Liver (tissue), 9 donors: Measurements from ENCODE around the gene MGST3. TPM values are rescaled to one million over a fixed set of nuclear protein-coding genes. Genes with fewer than 3 reads are reported as not detected.

ENCODE experiments used
- DNase-seq: peaks from one replicate; pipeline ENCODE4 v3.0.0-alpha.2; 2017; ENCODE audit warnings: low spot score
- H3K27ac ChIP-seq, 2 donors: one replicate each; pipeline ENCODE4 v1.7.0; 2013; ENCODE audit warnings: inconsistent platforms in 2 of 2, low read length in 2 of 2, control low read depth in 1 of 2, low read depth in 1 of 2, mild to moderate bottlenecking in 1 of 2
- H3K27me3 ChIP-seq, 4 donors: one replicate each; pipeline versions ENCODE4 v1.6.1 to v1.7.0; 2013; ENCODE audit warnings: low read length in 3 of 4, inconsistent platforms in 1 of 4, mild to moderate bottlenecking in 1 of 4, moderate library complexity in 1 of 4; ENCODE audit not compliant: control insufficient read depth in 4 of 4, insufficient read depth in 4 of 4
- H3K36me3 ChIP-seq, 4 donors: one replicate each; pipeline versions ENCODE4 v1.6.1 to v1.7.0; 2013; ENCODE audit warnings: low read length in 3 of 4, mild to moderate bottlenecking in 3 of 4, low read depth in 1 of 4, moderate library complexity in 1 of 4; ENCODE audit not compliant: control insufficient read depth in 4 of 4, insufficient read depth in 3 of 4
- H3K4me1 ChIP-seq, 4 donors: one replicate each; pipeline versions ENCODE4 v1.6.1 to v1.7.0; 2013; ENCODE audit warnings: low read length in 3 of 4, mild to moderate bottlenecking in 3 of 4, moderate library complexity in 1 of 4; ENCODE audit not compliant: control insufficient read depth in 4 of 4, insufficient read depth in 4 of 4
- H3K4me3 ChIP-seq, 3 donors: one replicate each; pipeline versions ENCODE4 v1.6.1 to v1.7.0; 2013; ENCODE audit warnings: low read length in 3 of 3, control low read depth in 1 of 3, low read depth in 1 of 3, mild to moderate bottlenecking in 1 of 3
- H3K9ac ChIP-seq, 2 donors: one replicate each; pipeline ENCODE4 v1.7.0; 2013; ENCODE audit warnings: low read length in 2 of 2, mild to moderate bottlenecking in 2 of 2, moderate library complexity in 2 of 2, control low read depth in 1 of 2, low read depth in 1 of 2
- H3K9me3 ChIP-seq, 4 donors: one replicate each; pipeline versions ENCODE4 v1.6.1 to v1.7.0; 2013; ENCODE audit warnings: low read length in 3 of 4; ENCODE audit not compliant: control insufficient read depth in 4 of 4
- FOXA1 ChIP-seq: IDR thresholded peaks from 2 replicates; pipeline ENCODE4 v1.6.1; 2016; ENCODE audit warnings: antibody characterized with exemption
- FOXA2 ChIP-seq: IDR thresholded peaks from 2 replicates; pipeline ENCODE4 v1.6.1; 2016; ENCODE audit warnings: antibody characterized with exemption
- GABPA ChIP-seq, 2 donors: IDR thresholded peaks in 1 of 2; conservative IDR thresholded peaks in 1 of 2; 2 replicates each; pipeline ENCODE4 v1.6.1; 2016; ENCODE audit warnings: antibody characterized with exemption in 2 of 2, mild to moderate bottlenecking in 1 of 2, moderate library complexity in 1 of 2
- HNF4A ChIP-seq, 2 donors: conservative IDR thresholded peaks; 2 replicates each; pipeline ENCODE4 v1.6.1; 2016; ENCODE audit warnings: antibody characterized with exemption in 2 of 2, mild to moderate bottlenecking in 2 of 2
- JUND ChIP-seq, 2 donors: IDR thresholded peaks; 2 replicates each; pipeline ENCODE4 v1.6.1; 2016; ENCODE audit warnings: antibody characterized with exemption in 2 of 2
- MAX ChIP-seq: IDR thresholded peaks from 2 replicates; pipeline ENCODE4 v1.6.1; 2016; ENCODE audit warnings: antibody characterized with exemption
- NR2F2 ChIP-seq: IDR thresholded peaks from 2 replicates; pipeline ENCODE4 v1.6.1; 2016; ENCODE audit warnings: antibody characterized with exemption
- RAD21 ChIP-seq, 2 donors: IDR thresholded peaks; 2 replicates each; pipeline ENCODE4 v1.6.1; 2016; ENCODE audit warnings: antibody characterized with exemption in 2 of 2, mild to moderate bottlenecking in 2 of 2
- REST ChIP-seq: IDR thresholded peaks from 2 replicates; pipeline ENCODE4 v1.6.1; 2016; ENCODE audit warnings: antibody characterized with exemption, mild to moderate bottlenecking
- RXRA ChIP-seq, 2 donors: IDR thresholded peaks; 2 replicates each; pipeline ENCODE4 v1.6.1; 2017 to 2018; ENCODE audit warnings: antibody characterized with exemption in 2 of 2, mild to moderate bottlenecking in 1 of 2
- TAF1 ChIP-seq: conservative IDR thresholded peaks from 2 replicates; pipeline ENCODE4 v1.6.1; 2016; ENCODE audit warnings: antibody characterized with exemption, mild to moderate bottlenecking
- YY1 ChIP-seq: IDR thresholded peaks from 2 replicates; pipeline ENCODE4 v1.6.1; 2016; ENCODE audit warnings: antibody characterized with exemption, mild to moderate bottlenecking
- ZBTB33 ChIP-seq: IDR thresholded peaks from 2 replicates; pipeline ENCODE4 v1.6.1; 2016; ENCODE audit warnings: antibody characterized with exemption
- WGBS: extraction: QIAGEN DNeasy Blood & Tissue Kit; methylation state at CpG from one replicate; pipeline ENCODE4 v1.1.7; 2013; 5-methylcytosine and 5-hydroxymethylcytosine counted together
- polyA plus RNA-seq, 2 donors: library from polyadenylated mRNA; stranded (reverse) in 1 of 2; unstranded in 1 of 2; fragments of 200-250 nt in 1 of 2; fragments of >200 nt in 1 of 2; fragmentation: Nextera tagmentation in 1 of 2; extraction: Ambion mirVana in 1 of 2; gene quantifications; one replicate each; pipeline versions ENCODE4 v1.2.1 to v1.2.3, GENCODE V29; 2013 to 2015
- total RNA-seq, 2 donors: library from RNA; depleted of rRNA; stranded (reverse); fragments of >200 nt; gene quantifications; one replicate each; pipeline ENCODE4 v1.2.3, GENCODE V29; 2014
- donor health status: healthy.
- donor health status: healthy.
- donor health status: healthy.
- donor health status: healthy.
- donor health status: healthy.

MGST3 gene
- total and polyA plus RNA-seq, 4 donors = 68.7 to 307 (median 181) TPM

GRCh38 chr1:165695031-165695430 lies 64.0 kb downstream of the MGST3 start:
- no peak overlapping the region for H3K9ac ChIP-seq
- 56% methylated on average over 7 of the region's 7 CpGs for WGBS
- no peaks in the 10 kb centered on the region for H3K27me3 ChIP-seq
- DNase-seq = no peak
- H3K4me1 ChIP-seq = peaks cover 8 to 32% (median 21%) of the 10 kb centered on the region in 4 donors
- H3K9me3 ChIP-seq = no peaks in the 10 kb centered on the region
- no peak overlapping the region for H3K27ac ChIP-seq
- H3K4me3 ChIP-seq = no peak overlapping the region
- TF ChIP-seq HNF4A (conservative IDR thresholded peaks at IDR 0.05) (peak in 1 of 2 donors; percentile 12), TAF1 (no peak), MAX (no peak), FOXA1 (no peak), REST (no peak), GABPA (IDR thresholded peaks at IDR 0.05 in 1 of 2, conservative IDR thresholded peaks at IDR 0.05 in 1 of 2) (no peak), FOXA2 (no peak)
- peaks cover 0 to 3% (median 1%) of the 10 kb centered on the region in 4 donors for H3K36me3 ChIP-seq

GRCh38 chr1:165696625-165697100 lies 65.6 kb downstream of the MGST3 start:
- no peak for DNase-seq
- Histone ChIP-seq H3K27me3 (no peaks in the 10 kb centered on the region), H3K9ac (peak overlapping the region in 1 of 2 donors; percentile 56), H3K36me3 (no peaks in the 10 kb centered on the region), H3K4me1 (peaks cover 8 to 32% (median 21%) of the 10 kb centered on the region in 4 donors), H3K9me3 (no peaks in the 10 kb centered on the region), H3K27ac (peak overlapping the region; percentile 9 to 36), H3K4me3 (peak overlapping the region; percentile 7 to 89 (median 48))
- TF ChIP-seq NR2F2 (no peak), RXRA (IDR thresholded peaks at IDR 0.05) (peak in 1 of 2 donors; percentile 45), ZBTB33 (peak; percentile 26), JUND (IDR thresholded peaks at IDR 0.05) (peak in 1 of 2 donors; percentile 15), RAD21 (IDR thresholded peaks at IDR 0.05) (peak; percentile 14 to 48), HNF4A (conservative IDR thresholded peaks at IDR 0.05) (peak; percentile 29 to 38)
- 5% methylated on average over 2 of the region's 2 CpGs for WGBS

- Histone ChIP-seq H3K9ac (no peak overlapping the region), H3K27ac (peak overlapping the region; percentile 80 to 94), H3K4me1 (peaks cover 8 to 37% (median 24%) of the 10 kb centered on the region in 4 donors), H3K9me3 (no peaks in the 10 kb centered on the region), H3K4me3 (peak overlapping the region; percentile 67 to 89 (median 83)), H3K36me3 (no peaks in the 10 kb centered on the region), H3K27me3 (no peaks in the 10 kb centered on the region)
- no peak for DNase-seq
- 22% methylated on average over 8 of the region's 8 CpGs for WGBS
- TF ChIP-seq REST = no peak
- no peak for TF ChIP-seq ZBTB33
- TF ChIP-seq TAF1 = no peak
- TF ChIP-seq NR2F2 = no peak
- no peak for TF ChIP-seq YY1
These were observed 66.5 kb downstream of the MGST3 start for GRCh38 chr1:165697491-165697880.
